Smooth muscle cell (in vitro differentiated cells): Measurements from ENCODE around the gene MACO1. TPM values are rescaled to one million over a fixed set of nuclear protein-coding genes. Genes with fewer than 3 reads are reported as not detected.

Experiments
- DNase-seq: peaks from one replicate; lab custom pipeline; 2025; ENCODE audit not compliant: unreplicated experiment; lab: John Stamatoyannopoulos, UW
- H2AFZ ChIP-seq: fragments of 200-600 bp; sonication (generic); 2 replicates; pipeline ENCODE4 v1.6.0; 2016; ENCODE audit warnings: antibody characterized with exemption, low read depth, mild to moderate bottlenecking
- H3F3A ChIP-seq: fragments of 200-600 bp; sonication (generic); 2 replicates; pipeline ENCODE4 v1.6.0; 2017; ENCODE audit warnings: antibody characterized with exemption, low read depth
- H3K27ac ChIP-seq: fragments of 200-600 bp; sonication (generic); 2 replicates; pipeline ENCODE4 v1.5.1; 2016; ENCODE audit warnings: low read depth, mild to moderate bottlenecking
- H3K27me3 ChIP-seq: fragments of 200-600 bp; sonication (generic); 2 replicates; pipeline ENCODE4 v1.6.1; 2016; ENCODE audit warnings: low read depth, mild to moderate bottlenecking
- H3K36me3 ChIP-seq: fragments of 200-600 bp; sonication (generic); 2 replicates; pipeline ENCODE4 v1.5.1; 2016; ENCODE audit warnings: low read depth
- H3K4me1 ChIP-seq: fragments of 200-600 bp; sonication (generic); 2 replicates; pipeline ENCODE4 v1.5.1; 2016; ENCODE audit warnings: low read depth
- H3K4me2 ChIP-seq: fragments of 200-600 bp; sonication (generic); 2 replicates; pipeline ENCODE4 v1.6.0; 2016; ENCODE audit warnings: mild to moderate bottlenecking
- H3K4me3 ChIP-seq: fragments of 200-600 bp; sonication (generic); 2 replicates; pipeline ENCODE4 v1.5.1; 2016; ENCODE audit warnings: mild to moderate bottlenecking
- H3K79me2 ChIP-seq: fragments of 200-600 bp; sonication (generic); 2 replicates; pipeline ENCODE4 v1.6.0; 2016; ENCODE audit warnings: low read depth, mild to moderate bottlenecking
- H3K9ac ChIP-seq: fragments of 200-600 bp; sonication (generic); 2 replicates; pipeline ENCODE4 v1.6.0; 2016; ENCODE audit warnings: low read depth
- H3K9me3 ChIP-seq: fragments of 200-600 bp; sonication (generic); replicated peaks from 2 replicates; pipeline ENCODE4 v1.5.1; 2016; ENCODE audit warnings: low read depth
- H4K20me1 ChIP-seq: fragments of 200-600 bp; sonication (generic); 2 replicates; pipeline ENCODE4 v1.6.0; 2016; ENCODE audit warnings: low read depth
- CTCF ChIP-seq: fragments of 200-600 bp; sonication (generic); IDR thresholded peaks from 2 replicates; pipeline ENCODE4 v1.5.1; 2017; ENCODE audit warnings: borderline replicate concordance, mild to moderate bottlenecking, antibody characterized with exemption; ENCODE audit not compliant: insufficient read depth, poor library complexity, severe bottlenecking
- WGBS: methylation state at CpG from one replicate; pipeline ENCODE4 v1.1.7; 2016; ENCODE audit warnings: low lambda C conversion rate; 5-methylcytosine and 5-hydroxymethylcytosine counted together
- polyA plus RNA-seq: library from polyadenylated mRNA; unstranded; fragments of >200 nt; fragmentation: Nextera tagmentation; extraction: Ambion mirVana; gene quantifications from 2 replicates; pipeline ENCODE4 v1.2.1, GENCODE V29; 2016
- total RNA-seq: library from RNA; depleted of rRNA; stranded (reverse); fragments of >200 nt; gene quantifications from 2 replicates; pipeline ENCODE4 v1.2.3, GENCODE V29; 2014

MACO1 gene
- total and polyA plus RNA-seq, 2 experiments from 2014 or later: 19.8 to 29.8 TPM

- Histone ChIP-seq H3K4me1 (peaks cover 11% of the 10 kb centered on the region), H3K9ac (peak overlapping the region; percentile 93), H3K27ac (peak overlapping the region; percentile 93), H3K4me2 (peak overlapping the region; percentile 85), H3K27me3 (no peaks in the 10 kb centered on the region), H4K20me1 (peaks cover 49% of the 10 kb centered on the region), H3K36me3 (no peaks in the 10 kb centered on the region), H3K4me3 (peak overlapping the region; percentile 90), H3F3A (peaks cover 4% of the 10 kb centered on the region), H3K9me3 (no peaks in the 10 kb centered on the region), H2AFZ (peak overlapping the region; percentile 87), H3K79me2 (peaks cover 53% of the 10 kb centered on the region)
- DNase-seq: no peak
- 0% methylated on average over 25 of the region's 89 CpGs for WGBS
- no peak for TF ChIP-seq CTCF
These were observed 527 bp downstream of the MACO1 start for GRCh38 chr1:25430967-25431881.

GRCh38 chr1:25431955-25432719, 1.4 kb downstream of the MACO1 start:
- Histone ChIP-seq H4K20me1 (peaks cover 58% of the 10 kb centered on the region), H3K36me3 (no peaks in the 10 kb centered on the region), H3K27ac (no peak overlapping the region), H2AFZ (no peak overlapping the region), H3K9me3 (no peaks in the 10 kb centered on the region), H3K9ac (peak overlapping the region; percentile 72), H3K4me1 (peaks cover 11% of the 10 kb centered on the region), H3K4me3 (peak overlapping the region; percentile 90), H3K79me2 (peaks cover 62% of the 10 kb centered on the region), H3K27me3 (no peaks in the 10 kb centered on the region), H3F3A (peaks cover 4% of the 10 kb centered on the region), H3K4me2 (peak overlapping the region; percentile 85)
- WGBS: 39% methylated on average over 6 of the region's 6 CpGs
- DNase-seq: no peak
- TF ChIP-seq CTCF: no peak

- H3K4me1 ChIP-seq: peaks cover 11% of the 10 kb centered on the region
- H3K36me3 ChIP-seq: no peaks in the 10 kb centered on the region
- H2AFZ ChIP-seq: no peak overlapping the region
- H3K4me2 ChIP-seq: peak overlapping the region; percentile 85
- H3K9ac ChIP-seq: no peak overlapping the region
- H3F3A ChIP-seq: peaks cover 4% of the 10 kb centered on the region
- H3K79me2 ChIP-seq: peaks cover 70% of the 10 kb centered on the region
- 91% methylated on average over 6 of the region's 6 CpGs for WGBS
- TF ChIP-seq CTCF: no peak
- no peak for DNase-seq
- H3K9me3 ChIP-seq: no peaks in the 10 kb centered on the region
- no peaks in the 10 kb centered on the region for H3K27me3 ChIP-seq
- H3K4me3 ChIP-seq: peak overlapping the region; percentile 90
- H3K27ac ChIP-seq: no peak overlapping the region
- H4K20me1 ChIP-seq: peaks cover 65% of the 10 kb centered on the region
These were observed 2.2 kb downstream of the MACO1 start for GRCh38 chr1:25432749-25433388.
